Measurements from ENCODE around the gene INPP5E.
A peak's percentile ranks its signal among the peaks of the same experiment; 100 is the strongest.
"Not testable (repeated sequence)": the region's sequence is repeated elsewhere in the genome, so short reads cannot be mapped to it uniquely, and the experiment has no call there.

The INPP5E gene

DNA sequence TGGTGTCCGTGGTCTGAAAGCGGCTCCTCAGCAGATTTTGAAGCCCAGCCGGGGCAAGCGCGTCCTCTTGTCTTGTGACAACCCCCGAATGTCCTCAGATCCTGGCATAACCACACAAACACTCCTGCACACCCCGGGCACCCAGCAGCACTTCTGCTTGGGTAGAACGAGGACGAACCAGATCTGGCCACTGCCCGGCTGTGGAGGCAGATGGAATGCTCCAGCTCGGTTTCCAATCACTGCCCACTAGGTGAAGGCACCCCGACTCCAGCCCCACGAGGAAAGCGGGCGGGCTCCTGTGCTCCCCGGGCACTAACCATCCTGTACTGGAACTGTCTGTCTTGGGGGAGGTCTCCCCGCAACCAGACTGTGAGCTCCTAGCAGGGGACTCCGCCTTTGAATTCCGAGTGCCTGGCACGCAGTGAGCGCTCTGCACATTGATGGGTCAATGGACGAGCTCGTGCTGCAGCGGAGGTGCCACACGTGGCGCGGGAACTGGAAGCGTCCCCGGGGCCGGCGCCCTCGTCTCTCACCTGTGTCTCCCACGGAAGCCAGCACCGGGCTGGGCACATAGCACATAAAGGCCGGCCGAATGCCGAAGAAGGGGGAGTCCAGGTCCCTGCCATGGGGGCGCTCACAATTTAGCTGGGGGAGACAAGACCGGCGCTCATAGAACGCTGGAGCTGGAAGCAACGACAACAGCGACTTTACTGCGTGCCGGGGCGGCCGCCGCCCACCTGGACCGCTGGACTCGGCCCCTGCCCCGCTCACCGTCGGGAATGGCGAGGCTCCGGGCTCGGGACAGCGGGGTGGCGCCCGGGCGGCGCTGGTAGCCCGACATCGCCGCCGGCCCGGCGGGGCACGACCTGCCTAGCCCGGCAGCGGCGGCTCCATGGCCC is 29.8 kb downstream of the INPP5E start:
- H3K4me3 ChIP-seq (replicated peaks in 1 of 2; ENCODE audit: low read depth in 2 of 2, low read length in 2 of 2) = peak overlapping the region; percentile 97 to 99
- DNase-seq (ENCODE audit: low read depth in 2 of 2) = peak; percentile 37 to 42
- TF ChIP-seq, protein P1, sequence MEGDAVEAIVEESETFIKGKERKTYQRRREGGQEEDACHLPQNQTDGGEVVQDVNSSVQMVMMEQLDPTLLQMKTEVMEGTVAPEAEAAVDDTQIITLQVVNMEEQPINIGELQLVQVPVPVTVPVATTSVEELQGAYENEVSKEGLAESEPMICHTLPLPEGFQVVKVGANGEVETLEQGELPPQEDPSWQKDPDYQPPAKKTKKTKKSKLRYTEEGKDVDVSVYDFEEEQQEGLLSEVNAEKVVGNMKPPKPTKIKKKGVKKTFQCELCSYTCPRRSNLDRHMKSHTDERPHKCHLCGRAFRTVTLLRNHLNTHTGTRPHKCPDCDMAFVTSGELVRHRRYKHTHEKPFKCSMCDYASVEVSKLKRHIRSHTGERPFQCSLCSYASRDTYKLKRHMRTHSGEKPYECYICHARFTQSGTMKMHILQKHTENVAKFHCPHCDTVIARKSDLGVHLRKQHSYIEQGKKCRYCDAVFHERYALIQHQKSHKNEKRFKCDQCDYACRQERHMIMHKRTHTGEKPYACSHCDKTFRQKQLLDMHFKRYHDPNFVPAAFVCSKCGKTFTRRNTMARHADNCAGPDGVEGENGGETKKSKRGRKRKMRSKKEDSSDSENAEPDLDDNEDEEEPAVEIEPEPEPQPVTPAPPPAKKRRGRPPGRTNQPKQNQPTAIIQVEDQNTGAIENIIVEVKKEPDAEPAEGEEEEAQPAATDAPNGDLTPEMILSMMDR (IDR thresholded peaks at IDR 0.05; ENCODE audit: low read depth, low read length) = no peak

DNA sequence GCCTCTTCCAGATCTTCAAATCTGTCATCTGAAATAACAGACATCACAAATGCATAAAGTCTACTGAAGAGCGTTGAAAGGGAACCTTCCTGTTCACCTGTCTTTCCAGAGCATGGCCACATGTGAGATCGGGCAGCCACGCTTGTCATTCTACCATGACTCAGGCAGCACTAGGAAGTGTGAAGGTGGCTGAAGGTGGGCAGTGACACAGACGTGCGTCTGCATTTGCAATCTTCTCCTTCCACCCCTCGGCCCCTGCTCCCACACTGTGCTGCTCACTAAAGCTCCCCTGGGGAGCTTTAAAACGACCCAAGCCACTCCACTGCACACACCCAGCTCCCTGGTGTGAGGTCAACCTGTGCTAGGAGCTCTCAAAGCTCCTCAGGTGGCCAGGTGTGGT is 31.7 kb downstream of the INPP5E start:
- DNase-seq (ENCODE audit: low read depth in 2 of 2) = no peak
- no peak overlapping the region for H3K4me3 ChIP-seq (replicated peaks in 1 of 2; ENCODE audit: low read depth in 2 of 2, low read length in 2 of 2)
- TF ChIP-seq, protein P1 (IDR thresholded peaks at IDR 0.05; ENCODE audit: low read depth, low read length) = no peak

DNA sequence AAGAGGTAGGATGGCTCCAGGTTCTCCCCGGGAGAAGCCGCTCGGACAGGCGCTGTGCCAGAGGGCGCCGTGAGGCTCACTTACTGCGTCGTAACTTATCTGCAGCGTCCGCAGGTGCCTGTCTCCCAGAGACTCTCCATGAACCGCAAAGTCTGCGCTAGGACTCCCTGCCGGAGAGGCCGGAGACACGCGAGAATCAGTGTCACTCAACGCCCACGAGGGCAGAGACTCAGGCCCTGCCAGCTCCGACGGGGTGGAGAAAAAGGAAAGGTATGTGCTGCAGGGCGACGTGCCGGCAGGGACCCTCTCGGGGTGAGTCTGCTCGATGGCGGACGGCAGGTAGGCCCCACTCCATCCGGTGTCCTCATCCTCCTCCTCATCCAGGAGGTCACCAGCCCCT is 32.6 kb downstream of the INPP5E start:
- not testable (repeated sequence) for DNase-seq (ENCODE audit: low read depth in 2 of 2); H3K4me3 ChIP-seq (replicated peaks in 1 of 2; ENCODE audit: low read depth in 2 of 2, low read length in 2 of 2)

DNA sequence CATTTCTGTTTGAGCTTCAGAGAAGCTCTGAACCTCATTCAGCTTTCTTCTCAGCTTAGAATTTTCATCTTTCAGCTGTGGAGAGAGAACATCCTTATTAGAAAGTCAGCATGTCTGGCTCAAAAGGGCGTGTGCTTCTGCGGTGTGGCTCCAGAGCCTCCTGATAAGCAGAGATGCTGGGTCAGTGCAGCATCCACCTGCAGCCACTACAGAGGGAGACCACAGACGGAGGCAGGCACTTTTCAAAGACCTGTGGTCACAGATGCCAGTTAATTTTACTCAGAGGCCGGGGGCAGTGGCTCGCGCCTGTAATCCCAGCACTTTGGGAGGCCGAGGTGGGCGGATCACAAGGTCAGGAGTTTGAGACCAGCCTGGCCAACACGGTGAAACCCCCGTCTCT is 33.7 kb downstream of the INPP5E start:
- not testable (repeated sequence) for H3K4me3 ChIP-seq (replicated peaks in 1 of 2; ENCODE audit: low read depth in 2 of 2, low read length in 2 of 2); DNase-seq (ENCODE audit: low read depth in 2 of 2)

DNA sequence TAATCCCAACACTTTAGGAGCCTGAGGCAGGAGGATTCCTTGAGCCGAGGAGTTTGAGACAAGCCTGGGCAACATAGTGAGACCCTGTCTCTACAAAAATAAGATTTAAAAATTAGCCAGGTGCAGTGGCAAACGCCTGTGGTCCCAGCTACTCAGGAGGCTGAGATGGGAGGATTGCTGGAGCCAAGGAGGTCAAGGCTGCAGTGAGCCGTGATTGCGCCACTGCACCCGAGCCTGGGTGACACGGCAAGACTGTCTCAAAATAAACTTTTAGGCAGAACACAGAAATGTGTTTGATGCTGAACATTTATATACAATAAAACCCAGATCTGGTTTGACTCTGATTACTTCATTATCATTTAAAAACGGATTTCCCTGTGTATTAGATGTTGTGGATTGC is 34.2 kb downstream of the INPP5E start:
- no peak for DNase-seq (ENCODE audit: low read depth in 2 of 2)
- H3K4me3 ChIP-seq (replicated peaks in 1 of 2; ENCODE audit: low read depth in 2 of 2, low read length in 2 of 2) = no peak overlapping the region
- TF ChIP-seq, protein P1 (IDR thresholded peaks at IDR 0.05; ENCODE audit: low read depth, low read length) = no peak

DNA sequence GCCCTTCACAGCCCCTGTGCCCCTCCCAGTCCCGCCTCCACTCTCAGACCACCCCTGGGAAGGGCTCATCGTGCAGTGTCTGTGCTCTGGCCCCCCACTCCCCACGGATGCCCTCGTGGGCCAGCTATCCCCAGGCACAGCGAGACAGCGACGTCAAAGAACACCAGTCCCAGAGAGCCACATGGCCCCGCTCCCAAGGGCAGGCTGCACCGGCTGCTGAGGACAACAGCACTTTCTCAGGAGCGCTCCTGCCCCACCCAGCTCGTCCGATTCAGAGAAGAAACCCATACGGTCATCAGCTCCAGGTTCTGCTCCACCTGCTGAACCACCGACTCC is 34.9 kb downstream of the INPP5E start:
- no peak for DNase-seq (ENCODE audit: low read depth in 2 of 2)
- no peak overlapping the region for H3K4me3 ChIP-seq (replicated peaks in 1 of 2; ENCODE audit: low read depth in 2 of 2, low read length in 2 of 2)
- TF ChIP-seq, protein P1 (IDR thresholded peaks at IDR 0.05; ENCODE audit: low read depth, low read length) = no peak

DNA sequence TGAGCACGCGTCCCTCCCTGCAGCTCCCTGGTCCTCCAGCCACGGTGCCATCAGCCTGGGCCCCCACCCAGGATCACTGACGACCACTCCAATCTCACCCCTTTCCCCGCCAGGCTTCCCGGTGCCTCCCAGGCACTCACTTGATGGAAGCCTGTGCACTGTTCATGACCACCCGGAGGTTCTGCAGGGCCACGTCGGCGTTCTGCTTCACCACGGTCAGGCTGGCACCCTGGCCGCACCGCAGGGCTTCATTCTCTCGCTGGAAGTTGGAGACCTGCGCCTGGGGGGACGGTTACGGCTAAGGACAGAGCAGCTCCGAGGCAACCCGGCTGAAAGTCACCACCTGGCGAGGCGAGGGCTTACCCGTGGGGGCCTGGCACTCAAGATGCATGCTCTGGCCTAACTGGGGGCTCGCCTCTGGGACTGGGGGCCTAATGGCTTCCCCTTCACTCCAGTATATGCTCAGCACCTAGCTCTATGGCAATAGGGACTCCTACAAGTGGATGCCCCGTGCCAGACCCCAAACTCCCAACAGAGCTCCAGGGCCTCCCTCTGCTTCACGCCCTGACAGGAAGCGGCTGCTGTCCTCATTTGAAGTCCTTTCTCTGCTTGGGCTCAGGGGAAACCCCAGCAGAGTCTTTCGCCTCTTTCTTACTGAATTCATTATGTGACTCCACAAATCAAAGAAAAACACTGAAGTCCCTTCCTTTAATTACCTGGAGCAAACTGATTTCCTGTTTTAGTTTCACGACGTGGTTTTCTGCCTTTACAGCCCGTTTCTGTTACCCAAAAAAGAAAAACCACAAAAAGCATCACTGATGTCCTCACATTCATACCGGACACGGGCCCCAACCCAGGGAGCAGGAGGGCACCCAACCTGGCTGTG is 35.5 kb downstream of the INPP5E start:
- TF ChIP-seq, protein P1 (IDR thresholded peaks at IDR 0.05; ENCODE audit: low read depth, low read length) = no peak
- H3K4me3 ChIP-seq (replicated peaks in 1 of 2; ENCODE audit: low read depth in 2 of 2, low read length in 2 of 2) = no peak overlapping the region
- DNase-seq (ENCODE audit: low read depth in 2 of 2) = no peak

Data from cardiac fibroblast (primary cell).